ENCODE results near the gene CTF1. TPM values are rescaled to one million over a fixed set of nuclear protein-coding genes. Genes with fewer than 3 reads are reported as not detected.

The CTF1 gene
- total RNA-seq, 2 experiments from 2014 or later = 0.09 to 0.46 TPM

GRCh38 chr16:30876867-30877266 is 19.5 kb upstream of the CTF1 start:
- no TSS peak for BruUV-seq (replicated peaks)
- no peak for DNase-seq (ENCODE audit: low spot score)
- no peak overlapping the region for H2AFZ ChIP-seq (ENCODE audit: low read length)
- H3K9me3 ChIP-seq (ENCODE audit: low read length) = no peaks in the 10 kb centered on the region
- intact Hi-C loops (cut with micrococcal nuclease; ENCODE audit: unreplicated experiment) = no loop called here
- ChIA-PET CTCF (ENCODE audit: unreplicated experiment) (interaction anchor here (0.6 kb wide), 1 partner anchor 32 kb away, joined by 3 read pairs; no protein-coding TSS in a partner anchor), POLR2A (interaction anchor here (0.6 to 1.6 kb wide), 3 partner anchors 11 to 67 kb away, joined by 4 to 10 read pairs (median 4); partner anchors contain the start of gene BCL7C)
- no peaks in the 10 kb centered on the region for H3K9me2 ChIP-seq (ENCODE audit: insufficient read depth, low read length)
- H3K79me2 ChIP-seq (ENCODE audit: insufficient read depth, low read depth, low read length) = peaks cover 19% of the 10 kb centered on the region; the same call in 1 of the 2 replicates
- peak overlapping the region; percentile 78 for H3K27ac ChIP-seq (ENCODE audit: low read depth, low read length, poor library complexity, severe bottlenecking)
- no peaks in the 10 kb centered on the region for H4K20me1 ChIP-seq (ENCODE audit: insufficient read depth, low read length)
- peaks cover 8% of the 10 kb centered on the region for H3K36me3 ChIP-seq (ENCODE audit: insufficient read depth, low read length)
- no peak for TF ChIP-seq EZH2phosphoT487 (IDR thresholded peaks at IDR 0.05; ENCODE audit: borderline replicate concordance, low read depth, low read length)
- TF ChIP-seq, protein P1, sequence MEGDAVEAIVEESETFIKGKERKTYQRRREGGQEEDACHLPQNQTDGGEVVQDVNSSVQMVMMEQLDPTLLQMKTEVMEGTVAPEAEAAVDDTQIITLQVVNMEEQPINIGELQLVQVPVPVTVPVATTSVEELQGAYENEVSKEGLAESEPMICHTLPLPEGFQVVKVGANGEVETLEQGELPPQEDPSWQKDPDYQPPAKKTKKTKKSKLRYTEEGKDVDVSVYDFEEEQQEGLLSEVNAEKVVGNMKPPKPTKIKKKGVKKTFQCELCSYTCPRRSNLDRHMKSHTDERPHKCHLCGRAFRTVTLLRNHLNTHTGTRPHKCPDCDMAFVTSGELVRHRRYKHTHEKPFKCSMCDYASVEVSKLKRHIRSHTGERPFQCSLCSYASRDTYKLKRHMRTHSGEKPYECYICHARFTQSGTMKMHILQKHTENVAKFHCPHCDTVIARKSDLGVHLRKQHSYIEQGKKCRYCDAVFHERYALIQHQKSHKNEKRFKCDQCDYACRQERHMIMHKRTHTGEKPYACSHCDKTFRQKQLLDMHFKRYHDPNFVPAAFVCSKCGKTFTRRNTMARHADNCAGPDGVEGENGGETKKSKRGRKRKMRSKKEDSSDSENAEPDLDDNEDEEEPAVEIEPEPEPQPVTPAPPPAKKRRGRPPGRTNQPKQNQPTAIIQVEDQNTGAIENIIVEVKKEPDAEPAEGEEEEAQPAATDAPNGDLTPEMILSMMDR (conservative IDR thresholded peaks at IDR 0.05; ENCODE audit: low read length) = no peak
- H3K4me2 ChIP-seq (ENCODE audit: low read length) = peak overlapping the region; percentile 97
- H3K4me3 ChIP-seq (ENCODE audit: low read depth, low read length, poor library complexity, severe bottlenecking) = peak overlapping the region; percentile 89
- H3K4me1 ChIP-seq (ENCODE audit: insufficient read depth, low read length, poor library complexity, severe bottlenecking) = peaks cover 34% of the 10 kb centered on the region

DNA sequence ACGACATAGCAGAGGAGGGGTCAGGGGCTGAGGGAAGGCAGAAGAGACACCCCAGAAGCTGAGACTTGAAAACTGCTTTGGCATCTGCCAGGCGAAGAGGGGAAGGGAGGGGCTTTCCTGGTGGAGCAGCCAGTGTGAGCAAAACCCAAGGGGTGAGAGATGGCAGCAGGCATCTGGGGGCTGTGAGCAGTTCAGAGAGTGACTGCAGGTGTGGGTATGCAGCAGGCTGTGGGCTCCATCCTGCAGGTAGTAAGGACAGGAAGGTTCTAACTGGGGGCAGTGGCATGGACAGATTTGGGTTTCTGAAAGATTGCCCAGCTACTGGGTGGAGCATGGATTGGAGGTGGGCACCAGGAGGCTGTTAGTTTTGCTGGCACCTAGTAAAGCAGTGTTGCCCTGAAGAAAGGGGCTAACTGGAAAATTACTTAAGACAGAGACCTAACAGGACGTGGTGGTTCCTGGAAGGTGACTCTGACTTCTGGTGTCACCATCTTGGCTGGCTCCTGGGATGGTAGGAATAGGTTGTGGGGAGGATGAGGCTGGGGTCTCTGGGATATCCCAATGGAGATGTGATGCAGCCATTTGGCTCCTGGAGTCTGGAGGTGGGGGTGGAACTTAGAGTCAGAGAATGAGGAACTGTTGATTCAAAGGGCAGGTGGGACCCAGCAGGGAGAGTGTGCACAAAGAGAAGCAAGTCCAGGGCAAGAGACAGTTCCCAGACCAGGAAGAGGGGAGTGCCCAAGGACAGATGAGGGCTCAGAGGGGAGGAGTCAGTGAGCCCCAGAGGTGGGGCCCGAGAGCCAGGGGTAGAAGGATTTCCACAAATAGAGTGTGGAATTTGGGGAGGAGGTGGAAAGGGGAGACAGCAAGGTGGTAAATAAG is 13.7 kb upstream of the CTF1 start:
- ChIA-PET CTCF (ENCODE audit: unreplicated experiment) (no interaction called here), POLR2A (interaction anchor here (0.9 kb wide), 1 partner anchor 14 kb away, joined by 3 read pairs; no protein-coding TSS in a partner anchor)
- H3K4me2 ChIP-seq (ENCODE audit: low read length) = no peak overlapping the region

More for the DNA sequence above, 13.7 kb upstream of the CTF1 start:
- H3K9me2 ChIP-seq (ENCODE audit: insufficient read depth, low read length) = no peaks in the 10 kb centered on the region
- BruUV-seq (replicated peaks) = no TSS peak
- intact Hi-C loops (cut with micrococcal nuclease; ENCODE audit: unreplicated experiment) = no loop called here
- H3K4me1 ChIP-seq (ENCODE audit: insufficient read depth, low read length, poor library complexity, severe bottlenecking) = peaks cover 9% of the 10 kb centered on the region
- H3K36me3 ChIP-seq (ENCODE audit: insufficient read depth, low read length) = peaks cover 37% of the 10 kb centered on the region
- no peaks in the 10 kb centered on the region for H3K9me3 ChIP-seq (ENCODE audit: low read length)
- no peak overlapping the region for H2AFZ ChIP-seq (ENCODE audit: low read length)
- H4K20me1 ChIP-seq (ENCODE audit: insufficient read depth, low read length) = no peaks in the 10 kb centered on the region
- no peak for DNase-seq (ENCODE audit: low spot score)
- H3K79me2 ChIP-seq (ENCODE audit: insufficient read depth, low read depth, low read length) = no peaks in the 10 kb centered on the region
- H3K27ac ChIP-seq (ENCODE audit: low read depth, low read length, poor library complexity, severe bottlenecking) = no peak overlapping the region
- TF ChIP-seq, protein P1 (conservative IDR thresholded peaks at IDR 0.05; ENCODE audit: low read length) = no peak
- no peak overlapping the region for H3K4me3 ChIP-seq (ENCODE audit: low read depth, low read length, poor library complexity, severe bottlenecking)

All from OCI-LY7 (cell line).